ENCODE results near the gene SPATS2. TPM values are rescaled to one million over a fixed set of nuclear protein-coding genes. Genes with fewer than 3 reads are reported as not detected.

SPATS2 gene
- polyA plus RNA-seq, 1 experiment = 23.1 TPM

DNA sequence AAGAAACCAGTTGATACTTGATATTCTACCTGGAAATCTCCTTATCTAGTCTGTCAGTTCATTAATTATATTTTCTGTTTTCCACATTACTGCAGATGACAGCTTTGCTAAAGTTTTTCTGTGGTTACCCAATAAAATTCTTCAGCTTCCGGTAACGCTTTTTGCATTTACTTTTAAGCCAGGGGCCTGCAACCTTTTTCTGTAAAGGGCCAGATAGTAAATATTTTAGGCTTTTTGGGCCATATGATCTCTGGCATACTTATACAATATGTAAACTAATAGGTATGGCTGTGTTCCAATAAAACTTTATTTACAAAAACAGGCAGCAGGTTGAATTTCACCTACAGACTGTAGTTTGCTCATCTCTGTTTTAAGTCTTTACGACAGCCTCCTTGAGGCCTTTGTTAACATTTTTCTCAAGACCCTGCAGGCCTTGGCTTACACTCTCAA, 48.3 kb downstream of the SPATS2 start:
- ChIA-PET POLR2A (no interaction called here), CTCF (interaction anchor here (2.0 to 2.4 kb wide), 2 partner anchors 12 to 13 kb away, joined by 4 to 6 read pairs; no protein-coding TSS in a partner anchor)
- Histone ChIP-seq H3K27me3 (ENCODE audit: control insufficient read depth, insufficient read depth, low read length) (no peaks in the 10 kb centered on the region), H3K4me3 (ENCODE audit: low read depth, low read length) (no peak overlapping the region), H3K36me3 (ENCODE audit: control insufficient read depth, insufficient read depth, low read length) (no peaks in the 10 kb centered on the region)
- TF ChIP-seq, protein P1, sequence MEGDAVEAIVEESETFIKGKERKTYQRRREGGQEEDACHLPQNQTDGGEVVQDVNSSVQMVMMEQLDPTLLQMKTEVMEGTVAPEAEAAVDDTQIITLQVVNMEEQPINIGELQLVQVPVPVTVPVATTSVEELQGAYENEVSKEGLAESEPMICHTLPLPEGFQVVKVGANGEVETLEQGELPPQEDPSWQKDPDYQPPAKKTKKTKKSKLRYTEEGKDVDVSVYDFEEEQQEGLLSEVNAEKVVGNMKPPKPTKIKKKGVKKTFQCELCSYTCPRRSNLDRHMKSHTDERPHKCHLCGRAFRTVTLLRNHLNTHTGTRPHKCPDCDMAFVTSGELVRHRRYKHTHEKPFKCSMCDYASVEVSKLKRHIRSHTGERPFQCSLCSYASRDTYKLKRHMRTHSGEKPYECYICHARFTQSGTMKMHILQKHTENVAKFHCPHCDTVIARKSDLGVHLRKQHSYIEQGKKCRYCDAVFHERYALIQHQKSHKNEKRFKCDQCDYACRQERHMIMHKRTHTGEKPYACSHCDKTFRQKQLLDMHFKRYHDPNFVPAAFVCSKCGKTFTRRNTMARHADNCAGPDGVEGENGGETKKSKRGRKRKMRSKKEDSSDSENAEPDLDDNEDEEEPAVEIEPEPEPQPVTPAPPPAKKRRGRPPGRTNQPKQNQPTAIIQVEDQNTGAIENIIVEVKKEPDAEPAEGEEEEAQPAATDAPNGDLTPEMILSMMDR (IDR thresholded peaks at IDR 0.05; ENCODE audit: insufficient read depth, low read depth, low read length) = no peak
- DNase-seq (ENCODE audit: low read depth) = no peak

- Histone ChIP-seq H3K36me3 (ENCODE audit: control insufficient read depth, insufficient read depth, low read length) (no peaks in the 10 kb centered on the region), H3K4me3 (ENCODE audit: low read depth, low read length) (no peak overlapping the region), H3K27me3 (ENCODE audit: control insufficient read depth, insufficient read depth, low read length) (no peaks in the 10 kb centered on the region)
- ChIA-PET CTCF (interaction anchor here (2.0 kb wide), 1 partner anchor 13 kb away, joined by 4 read pairs; no protein-coding TSS in a partner anchor), POLR2A (no interaction called here)
- no peak for DNase-seq (ENCODE audit: low read depth)
- TF ChIP-seq, protein P1 (IDR thresholded peaks at IDR 0.05; ENCODE audit: insufficient read depth, low read depth, low read length) = no peak
These were observed 49.6 kb downstream of the SPATS2 start for GRCh38 chr12:49416892-49417291.

DNA sequence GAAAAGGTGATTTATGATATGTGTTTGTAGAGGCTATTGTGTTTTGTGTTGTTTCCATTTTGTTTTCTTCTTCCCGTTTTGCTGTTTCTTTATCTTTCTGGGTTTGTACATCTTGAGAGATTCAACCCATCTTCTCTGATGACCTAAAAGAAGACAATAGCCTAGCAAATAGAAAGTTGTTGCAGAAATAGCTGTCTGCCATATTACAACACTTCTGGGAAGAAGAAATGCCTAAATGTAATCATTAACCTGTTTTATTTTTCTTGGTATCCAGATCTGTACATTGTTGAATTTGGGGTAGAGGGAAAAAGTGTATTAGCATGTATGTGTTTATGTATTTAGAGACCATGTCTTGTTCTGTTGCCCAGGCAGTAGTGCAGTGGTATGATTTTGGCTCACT, 50.3 kb downstream of the SPATS2 start:
- H3K36me3 ChIP-seq (ENCODE audit: control insufficient read depth, insufficient read depth, low read length) = no peaks in the 10 kb centered on the region
- no peak for DNase-seq (ENCODE audit: low read depth)
- ChIA-PET POLR2A (no interaction called here), CTCF (no interaction called here)
- TF ChIP-seq, protein P1 (IDR thresholded peaks at IDR 0.05; ENCODE audit: insufficient read depth, low read depth, low read length) = no peak
- no peak overlapping the region for H3K4me3 ChIP-seq (ENCODE audit: low read depth, low read length)
- H3K27me3 ChIP-seq (ENCODE audit: control insufficient read depth, insufficient read depth, low read length) = no peaks in the 10 kb centered on the region

DNA sequence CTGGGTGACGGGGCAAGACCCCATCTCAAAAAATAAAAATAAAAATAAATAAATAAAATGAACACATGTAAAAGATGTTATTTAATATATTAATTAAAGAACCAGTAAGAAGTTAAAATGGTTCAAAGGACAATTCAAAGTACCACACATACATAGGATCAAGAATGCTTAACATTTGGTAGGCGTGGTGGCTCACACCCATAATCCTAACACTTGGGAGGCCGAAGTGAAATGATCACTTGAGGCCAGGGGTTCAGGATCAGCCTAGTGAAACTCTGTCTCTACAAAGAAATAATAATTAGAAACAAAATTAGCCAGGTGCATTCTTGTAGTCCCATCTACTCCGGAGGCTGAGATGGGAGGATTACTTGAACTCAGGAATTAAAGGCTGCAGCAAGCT, 53.3 kb downstream of the SPATS2 start:
- H3K27me3 ChIP-seq (ENCODE audit: control insufficient read depth, insufficient read depth, low read length) = no peaks in the 10 kb centered on the region
- CTCF ChIA-PET = no interaction called here
- H3K36me3 ChIP-seq (ENCODE audit: control insufficient read depth, insufficient read depth, low read length) = no peaks in the 10 kb centered on the region
- POLR2A ChIA-PET = no interaction called here
- no peak for DNase-seq (ENCODE audit: low read depth)
- H3K4me3 ChIP-seq (ENCODE audit: low read depth, low read length) = no peak overlapping the region
- TF ChIP-seq, protein P1 (IDR thresholded peaks at IDR 0.05; ENCODE audit: insufficient read depth, low read depth, low read length) = no peak

DNA sequence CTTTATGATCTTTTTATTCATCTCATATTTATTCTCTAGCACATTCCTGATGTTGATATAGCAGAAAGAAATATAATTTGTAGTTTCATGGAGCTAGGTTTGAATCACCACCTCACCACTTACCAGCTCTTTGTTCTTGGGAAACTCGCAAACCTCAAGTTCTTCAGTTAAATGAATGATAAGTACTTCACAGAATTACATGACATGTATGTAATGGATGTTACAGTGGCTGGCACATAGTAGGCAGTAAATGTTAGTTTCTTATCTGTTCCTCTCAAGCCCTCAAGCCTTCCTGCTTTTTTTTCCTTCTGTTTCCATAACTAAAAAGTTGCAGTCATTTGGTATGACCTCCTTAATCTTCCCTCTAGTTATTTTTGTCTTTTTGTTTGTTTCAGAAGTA, 54.9 kb downstream of the SPATS2 start:
- DNase-seq (ENCODE audit: low read depth) = no peak
- CTCF ChIA-PET = no interaction called here
- POLR2A ChIA-PET = no interaction called here
- TF ChIP-seq, protein P1 (IDR thresholded peaks at IDR 0.05; ENCODE audit: insufficient read depth, low read depth, low read length) = no peak
- H3K27me3 ChIP-seq (ENCODE audit: control insufficient read depth, insufficient read depth, low read length) = no peaks in the 10 kb centered on the region
- no peaks in the 10 kb centered on the region for H3K36me3 ChIP-seq (ENCODE audit: control insufficient read depth, insufficient read depth, low read length)
- H3K4me3 ChIP-seq (ENCODE audit: low read depth, low read length) = no peak overlapping the region

Data from BJ (cell line).